T-cell (primary cell): ENCODE results near the gene TMEM178B. TPM values are rescaled to one million over a fixed set of nuclear protein-coding genes. Genes with fewer than 3 reads are reported as not detected.

ENCODE experiments used
- ATAC-seq, 4 experiments: fragments of 200-7000 bp in 3 of 4; fragments of 150-1000 bp in 1 of 4; cut with Tn5 transposase; replicated peaks in 1 of 4; 1 replicate in 3 of 4; 2 replicates in 1 of 4; pipeline ENCODE4 v1.10.0; 2021; ENCODE audit warnings: moderate library complexity in 3 of 4, mild to moderate bottlenecking in 2 of 4, moderate number of reproducible peaks in 1 of 4
- CTCF ChIA-PET, 2 donors: fragments of 300-600 bp; sonication (Branson Sonifier 250); formaldehyde crosslinking; loops; one replicate each; lab custom pipeline; 2022; ENCODE audit warnings: antibody characterized with exemption in 2 of 2; lab: Charles Lee
- POLR2A ChIA-PET, 2 donors: fragments of 300-600 bp; sonication (Branson Sonifier 250); formaldehyde crosslinking; loops; one replicate each; lab custom pipeline; 2022; ENCODE audit warnings: antibody characterized with exemption in 2 of 2; lab: Charles Lee
- DNase-seq, 35 experiments: peaks; one replicate each; pipeline versions ENCODE4 v3.0.0 to v3.0.0-alpha.2; 2013 to 2023
- H3K27ac ChIP-seq: one replicate; pipeline ENCODE4 v1.5.1; 2013; ENCODE audit warnings: low read length
- H3K27me3 ChIP-seq, 2 experiments: replicated peaks in 1 of 2; 1 replicate in 1 of 2; 2 replicates in 1 of 2; pipeline versions ENCODE4 v1.6.1 to v1.7.0; 2013; ENCODE audit warnings: low read length in 1 of 2, mixed read lengths in 1 of 2; ENCODE audit not compliant: control insufficient read depth in 2 of 2, insufficient read depth in 2 of 2; ENCODE audit errors: extremely low read depth in 1 of 2
- H3K36me3 ChIP-seq, 2 donors: 1 replicate in 1 of 2; 2 replicates in 1 of 2; pipeline versions ENCODE4 v1.6.1 to v1.7.0; 2013; ENCODE audit warnings: low read length in 1 of 2; ENCODE audit not compliant: control insufficient read depth in 2 of 2, insufficient read depth in 1 of 2; ENCODE audit errors: extremely low read depth in 1 of 2
- H3K4me1 ChIP-seq, 2 experiments: 1 replicate in 1 of 2; 2 replicates in 1 of 2; pipeline versions ENCODE4 v1.6.1 to v1.7.0; 2013; ENCODE audit warnings: low read length in 2 of 2, mixed read lengths in 1 of 2; ENCODE audit not compliant: insufficient read depth in 2 of 2, control insufficient read depth in 1 of 2; ENCODE audit errors: extremely low read depth in 1 of 2
- H3K4me3 ChIP-seq, 2 donors: 1 replicate in 1 of 2; 2 replicates in 1 of 2; pipeline versions ENCODE4 v1.5.1 to v1.7.0; 2013; ENCODE audit warnings: mild to moderate bottlenecking in 2 of 2, low read length in 1 of 2, moderate library complexity in 1 of 2; ENCODE audit not compliant: control insufficient read depth in 1 of 2; ENCODE audit errors: extremely low read depth in 1 of 2
- H3K9me3 ChIP-seq: 2 replicates; pipeline ENCODE4 v1.7.0; 2013
- H3K27ac Mint-ChIP-seq, 2 donors: one replicate each; pipeline ENCODE4 v1.8.0; 2020 to 2021; ENCODE audit warnings: mild to moderate bottlenecking in 2 of 2, mixed read lengths in 2 of 2
- H3K27me3 Mint-ChIP-seq, 2 donors: one replicate each; pipeline ENCODE4 v1.8.0; 2021 to 2022; ENCODE audit warnings: mixed read lengths in 2 of 2
- H3K36me3 Mint-ChIP-seq: one replicate; pipeline ENCODE4 v1.8.0; 2021; ENCODE audit warnings: mixed read lengths
- H3K4me1 Mint-ChIP-seq, 3 donors: one replicate each; pipeline ENCODE4 v1.8.0; 2020 to 2022; ENCODE audit warnings: mixed read lengths in 3 of 3, mild to moderate bottlenecking in 1 of 3
- H3K4me3 Mint-ChIP-seq, 3 donors: one replicate each; pipeline ENCODE4 v1.8.0; 2020 to 2022; ENCODE audit warnings: mild to moderate bottlenecking in 3 of 3, mixed read lengths in 3 of 3, moderate library complexity in 3 of 3
- H3K9me3 Mint-ChIP-seq, 3 donors: one replicate each; pipeline ENCODE4 v1.8.0; 2020 to 2022; ENCODE audit warnings: mixed read lengths in 3 of 3
- WGBS: methylation state at CpG from one replicate; pipeline ENCODE4 v1.1.5; 2013; ENCODE audit warnings: missing lambda C conversion rate; ENCODE audit not compliant: insufficient coverage; 5-methylcytosine and 5-hydroxymethylcytosine counted together
- total RNA-seq, 35 experiments: library from RNA in 6 of 35; stranded (reverse) in 6 of 35; fragments of 120-200 nt in 1 of 35; gene quantifications; one replicate each; pipeline versions ENCODE4 v1.2.1 to v1.2.4 and lab custom pipeline; 2013 to 2026

Gene TMEM178B
- total RNA-seq, 5 donors from 2014 or later (not counting 1 experiment from before 2014, with no cell fraction given), result 0.14 to 0.86 (median 0.32) TPM

GRCh38 chr7:141221007-141221612 lies 147.2 kb downstream of the TMEM178B start:
- H3K9me3 Mint-ChIP-seq, result no peaks in the 10 kb centered on the region
- H3K27ac Mint-ChIP-seq, result no peak overlapping the region
- no peaks in the 10 kb centered on the region for H3K36me3 Mint-ChIP-seq
- no peak overlapping the region for H3K27ac ChIP-seq
- no peaks in the 10 kb centered on the region for H3K9me3 ChIP-seq
- no peaks in the 10 kb centered on the region for H3K4me1 ChIP-seq
- ChIA-PET POLR2A (no interaction called here), CTCF (no interaction called here)
- peaks cover 0 to 25% of the 10 kb centered on the region in 2 experiments for H3K27me3 ChIP-seq
- no peak overlapping the region for H3K4me3 ChIP-seq
- no peak overlapping the region for H3K4me3 Mint-ChIP-seq
- no peaks in the 10 kb centered on the region for H3K4me1 Mint-ChIP-seq
- WGBS, result 22% methylated on average over 2 of the region's 2 CpGs
- DNase-seq (no peak), ATAC-seq (no peak)
- H3K27me3 Mint-ChIP-seq, result peaks cover 6 to 41% of the 10 kb centered on the region in 2 donors
- no peaks in the 10 kb centered on the region for H3K36me3 ChIP-seq

GRCh38 chr7:141225916-141226618 lies 152.2 kb downstream of the TMEM178B start:
- Mint-ChIP-seq H3K4me3 (no peak overlapping the region), H3K36me3 (no peaks in the 10 kb centered on the region), H3K27ac (no peak overlapping the region), H3K4me1 (no peaks in the 10 kb centered on the region), H3K27me3 (peaks cover 11 to 33% of the 10 kb centered on the region in 2 donors), H3K9me3 (no peaks in the 10 kb centered on the region)
- Histone ChIP-seq H3K4me1 (no peaks in the 10 kb centered on the region), H3K36me3 (no peaks in the 10 kb centered on the region), H3K9me3 (no peaks in the 10 kb centered on the region), H3K27ac (no peak overlapping the region), H3K4me3 (no peak overlapping the region), H3K27me3 (no peaks in the 10 kb centered on the region)
- no peak for DNase-seq
- WGBS, result 60% methylated on average over 1 of the region's 8 CpGs
- ATAC-seq, result no peak
- POLR2A ChIA-PET, result no interaction called here
- CTCF ChIA-PET, result no interaction called here

GRCh38 chr7:141227454-141227853 lies 153.6 kb downstream of the TMEM178B start:
- no peak for ATAC-seq
- H3K27ac Mint-ChIP-seq, result no peak overlapping the region
- Histone ChIP-seq H3K4me3 (no peak overlapping the region), H3K4me1 (no peaks in the 10 kb centered on the region), H3K27me3 (peaks cover 0 to 3% of the 10 kb centered on the region in 2 experiments), H3K36me3 (no peaks in the 10 kb centered on the region), H3K9me3 (no peaks in the 10 kb centered on the region), H3K27ac (no peak overlapping the region)
- peaks cover 17 to 30% of the 10 kb centered on the region in 2 donors for H3K27me3 Mint-ChIP-seq
- POLR2A ChIA-PET, result no interaction called here
- CTCF ChIA-PET, result no interaction called here
- no peaks in the 10 kb centered on the region for H3K4me1 Mint-ChIP-seq
- no peak for DNase-seq
- H3K36me3 Mint-ChIP-seq, result no peaks in the 10 kb centered on the region
- H3K9me3 Mint-ChIP-seq, result no peaks in the 10 kb centered on the region
- no peak overlapping the region for H3K4me3 Mint-ChIP-seq
- 82% methylated on average over 4 of the region's 4 CpGs for WGBS

- Histone ChIP-seq H3K27me3 (peaks cover 0 to 6% of the 10 kb centered on the region in 2 experiments), H3K9me3 (no peaks in the 10 kb centered on the region), H3K36me3 (no peaks in the 10 kb centered on the region), H3K27ac (no peak overlapping the region), H3K4me1 (no peaks in the 10 kb centered on the region), H3K4me3 (no peak overlapping the region)
- Mint-ChIP-seq H3K4me1 (no peaks in the 10 kb centered on the region), H3K9me3 (no peaks in the 10 kb centered on the region), H3K27me3 (peaks cover 21 to 33% of the 10 kb centered on the region in 2 donors), H3K27ac (no peak overlapping the region), H3K4me3 (no peak overlapping the region), H3K36me3 (no peaks in the 10 kb centered on the region)
- POLR2A ChIA-PET, result no interaction called here
- no peak for DNase-seq
- CTCF ChIA-PET, result no interaction called here
- WGBS, result 86% methylated on average over 1 of the region's 5 CpGs
- no peak for ATAC-seq
These were observed 154.6 kb downstream of the TMEM178B start for GRCh38 chr7:141228482-141228881.

DNA sequence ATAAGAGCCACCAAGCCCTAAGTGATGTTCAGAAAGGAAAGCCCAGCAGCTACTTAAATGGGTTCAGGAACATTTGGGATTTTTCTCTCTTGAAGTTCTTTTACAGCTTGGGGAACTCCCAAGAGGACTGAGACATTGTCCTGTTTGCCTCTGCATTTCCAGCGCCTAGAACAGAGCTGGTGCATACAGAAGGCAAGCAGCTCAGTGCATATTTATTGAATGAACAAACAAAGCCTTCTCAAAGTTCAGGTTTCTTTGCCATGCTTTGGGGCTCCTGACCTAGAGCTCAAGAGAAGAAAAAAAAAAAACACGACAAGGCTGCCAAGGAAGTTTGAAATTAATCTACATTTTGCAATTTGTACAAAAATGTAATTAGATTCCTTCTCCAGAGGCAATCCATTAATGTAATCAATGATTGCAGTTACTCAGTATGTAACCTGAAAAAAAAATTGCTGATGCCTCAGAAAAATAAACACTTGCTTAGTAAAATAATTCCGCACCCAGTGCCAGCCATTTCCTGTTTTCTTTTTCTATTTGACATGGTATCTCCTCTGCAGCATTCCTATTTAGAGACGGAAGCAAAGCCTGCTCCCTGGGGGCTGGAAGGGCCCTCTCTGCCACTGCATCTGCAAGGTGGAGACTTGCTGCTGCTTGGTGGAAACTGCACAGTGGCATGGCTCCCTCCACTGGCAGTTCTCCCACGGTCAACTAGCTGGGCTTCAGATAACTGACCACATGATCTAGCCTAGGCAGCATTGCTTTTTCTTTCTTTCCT lies 157.3 kb downstream of the TMEM178B start:
- H3K27me3 Mint-ChIP-seq, result peaks cover 25 to 35% of the 10 kb centered on the region in 2 donors
- H3K27me3 ChIP-seq, result peaks cover 0 to 6% of the 10 kb centered on the region in 2 experiments
- H3K4me1 Mint-ChIP-seq, result no peaks in the 10 kb centered on the region
- 40% methylated on average over 3 of the region's 5 CpGs for WGBS
- DNase-seq (no peak), ATAC-seq (no peak)
- no peak overlapping the region for H3K4me3 Mint-ChIP-seq
- H3K27ac ChIP-seq, result no peak overlapping the region
- no peaks in the 10 kb centered on the region for H3K9me3 ChIP-seq
- ChIA-PET POLR2A (no interaction called here), CTCF (interaction anchor here (0.6 kb wide), 3 partner anchors 35 to 511 kb away, joined by 3 to 4 read pairs (median 3); no protein-coding TSS in a partner anchor)
- H3K27ac Mint-ChIP-seq, result no peak overlapping the region
- no peak overlapping the region for H3K4me3 ChIP-seq
- H3K36me3 Mint-ChIP-seq, result no peaks in the 10 kb centered on the region
- no peaks in the 10 kb centered on the region for H3K9me3 Mint-ChIP-seq
- no peaks in the 10 kb centered on the region for H3K4me1 ChIP-seq
- H3K36me3 ChIP-seq, result no peaks in the 10 kb centered on the region

GRCh38 chr7:141232286-141233051 lies 158.6 kb downstream of the TMEM178B start:
- no peak for DNase-seq
- Mint-ChIP-seq H3K27me3 (peaks cover 28 to 33% of the 10 kb centered on the region in 2 donors), H3K27ac (no peak overlapping the region), H3K4me3 (no peak overlapping the region), H3K36me3 (no peaks in the 10 kb centered on the region), H3K4me1 (no peaks in the 10 kb centered on the region), H3K9me3 (no peaks in the 10 kb centered on the region)
- no peak overlapping the region for H3K4me3 ChIP-seq
- no peaks in the 10 kb centered on the region for H3K4me1 ChIP-seq
- no peak for ATAC-seq
- ChIA-PET CTCF (no interaction called here), POLR2A (no interaction called here)
- H3K9me3 ChIP-seq, result no peaks in the 10 kb centered on the region
- peaks cover 0 to 6% of the 10 kb centered on the region in 2 experiments for H3K27me3 ChIP-seq
- H3K36me3 ChIP-seq, result no peaks in the 10 kb centered on the region
- no CpG with 5 or more reads among the region's 4 CpGs for WGBS
- H3K27ac ChIP-seq, result no peak overlapping the region
